ENCODE measurements around the gene HAO1. TPM values are rescaled to one million over a fixed set of nuclear protein-coding genes. Genes with fewer than 3 reads are reported as not detected.

Gene HAO1
- total and polyA plus RNA-seq, 2 experiments from 2014 or later = not detected

- no peaks in the 10 kb centered on the region for H4K20me1 ChIP-seq (ENCODE audit: insufficient read depth)
- no peak overlapping the region for H3K4me2 ChIP-seq (ENCODE audit: unreplicated experiment)
- H3K36me3 ChIP-seq (ENCODE audit: low read depth) = peaks cover 7% of the 10 kb centered on the region; the same call in 1 of the 2 replicates
- H3K79me2 ChIP-seq (ENCODE audit: insufficient read depth) = no peaks in the 10 kb centered on the region
- H3K4me3 ChIP-seq = no peak overlapping the region
- no peak overlapping the region for H3K27ac ChIP-seq
- 82 to 87% methylated on average over 10 of the region's 10 CpGs for WGBS, 2 experiments (ENCODE audit: low coverage in 1 of 2, low lambda C conversion rate in 2 of 2, missing lambda C conversion rate in 2 of 2)
- H3K9me3 ChIP-seq (ENCODE audit: low read depth) = no peaks in the 10 kb centered on the region
- peak; percentile 35 for DNase-seq
- no peaks in the 10 kb centered on the region for H3K4me1 ChIP-seq (ENCODE audit: insufficient read depth)
- no peaks in the 10 kb centered on the region for H3K9me2 ChIP-seq (ENCODE audit: insufficient read depth)
- no peaks in the 10 kb centered on the region for H3F3A ChIP-seq (ENCODE audit: insufficient read depth)
- H2AFZ ChIP-seq = no peak overlapping the region
- in situ Hi-C loops (cut with MboI) = no loop called here
- no peaks in the 10 kb centered on the region for H3K27me3 ChIP-seq (replicated peaks; ENCODE audit: insufficient read depth)
- H3K9ac ChIP-seq = no peak overlapping the region
- TF ChIP-seq EZH2phosphoT487 (IDR thresholded peaks at IDR 0.05; ENCODE audit: insufficient read depth, low read depth) (no peak), EZH2 (IDR thresholded peaks at IDR 0.05; ENCODE audit: insufficient read depth, poor library complexity, severe bottlenecking) (no peak)
These were observed 40.2 kb upstream of the HAO1 start for GRCh38 chr20:7980332-7981046.

DNA sequence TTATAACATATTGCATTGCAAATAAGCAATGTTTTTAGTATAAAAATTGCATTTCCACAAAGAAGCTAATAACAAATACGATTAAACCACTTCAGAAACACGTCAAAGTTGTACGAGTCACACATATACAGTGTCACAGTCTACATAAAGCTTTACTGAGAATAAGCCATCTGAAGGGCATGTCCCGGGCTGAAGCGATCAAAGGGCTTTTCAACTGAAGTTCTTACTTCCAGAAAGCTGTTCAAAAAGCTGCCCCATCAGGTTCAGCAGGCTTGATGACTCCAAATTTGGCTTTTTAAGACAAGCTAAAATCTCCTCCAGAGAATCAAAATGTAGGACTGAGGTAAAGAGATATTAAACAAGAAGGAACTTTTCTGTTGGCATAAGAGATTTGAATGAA, 37.5 kb upstream of the HAO1 start:
- Histone ChIP-seq H3K27ac (no peak overlapping the region), H3K9ac (no peak overlapping the region), H3K4me1 (ENCODE audit: insufficient read depth) (no peaks in the 10 kb centered on the region), H3K9me3 (ENCODE audit: low read depth) (no peaks in the 10 kb centered on the region), H3K36me3 (ENCODE audit: low read depth) (peaks cover 7% of the 10 kb centered on the region; the same call in 1 of the 2 replicates), H4K20me1 (ENCODE audit: insufficient read depth) (no peaks in the 10 kb centered on the region), H3K4me2 (ENCODE audit: unreplicated experiment) (no peak overlapping the region), H3K79me2 (ENCODE audit: insufficient read depth) (no peaks in the 10 kb centered on the region), H3K9me2 (ENCODE audit: insufficient read depth) (no peaks in the 10 kb centered on the region), H3F3A (ENCODE audit: insufficient read depth) (no peaks in the 10 kb centered on the region), H3K27me3 (replicated peaks; ENCODE audit: insufficient read depth) (no peaks in the 10 kb centered on the region), H3K4me3 (no peak overlapping the region), H2AFZ (no peak overlapping the region)
- TF ChIP-seq EZH2phosphoT487 (IDR thresholded peaks at IDR 0.05; ENCODE audit: insufficient read depth, low read depth) (no peak), EZH2 (IDR thresholded peaks at IDR 0.05; ENCODE audit: insufficient read depth, poor library complexity, severe bottlenecking) (no peak)
- WGBS, 2 experiments (ENCODE audit: low coverage in 1 of 2, low lambda C conversion rate in 2 of 2, missing lambda C conversion rate in 2 of 2) = 99% methylated on average over 5 of the region's 5 CpGs
- in situ Hi-C loops (cut with MboI) = no loop called here
- DNase-seq = no peak

- H3K9me3 ChIP-seq (ENCODE audit: low read depth) = no peaks in the 10 kb centered on the region
- H3K79me2 ChIP-seq (ENCODE audit: insufficient read depth) = no peaks in the 10 kb centered on the region
- in situ Hi-C loops (cut with MboI) = no loop called here
- H3F3A ChIP-seq (ENCODE audit: insufficient read depth) = no peaks in the 10 kb centered on the region
- H3K4me1 ChIP-seq (ENCODE audit: insufficient read depth) = 0 out of 2 replicates have a peak, but pooled peaks cover 12% of the 10 kb centered on the region
- WGBS, 2 experiments (ENCODE audit: low coverage in 1 of 2, low lambda C conversion rate in 2 of 2, missing lambda C conversion rate in 2 of 2) = 59 to 60% methylated on average over 9 of the region's 9 CpGs
- peak; percentile 20 for DNase-seq
- H4K20me1 ChIP-seq (ENCODE audit: insufficient read depth) = no peaks in the 10 kb centered on the region
- H3K9me2 ChIP-seq (ENCODE audit: insufficient read depth) = no peaks in the 10 kb centered on the region
- H3K36me3 ChIP-seq (ENCODE audit: low read depth) = peaks cover 7% of the 10 kb centered on the region; the same call in 1 of the 2 replicates
- no peak overlapping the region for H3K27ac ChIP-seq
- no peak overlapping the region for H2AFZ ChIP-seq
- no peak overlapping the region for H3K4me3 ChIP-seq
- H3K27me3 ChIP-seq (replicated peaks; ENCODE audit: insufficient read depth) = no peaks in the 10 kb centered on the region
- TF ChIP-seq EZH2phosphoT487 (IDR thresholded peaks at IDR 0.05; ENCODE audit: insufficient read depth, low read depth) (no peak), EZH2 (IDR thresholded peaks at IDR 0.05; ENCODE audit: insufficient read depth, poor library complexity, severe bottlenecking) (no peak)
- H3K4me2 ChIP-seq (ENCODE audit: unreplicated experiment) = no peak overlapping the region
- no peak overlapping the region for H3K9ac ChIP-seq
These were observed 35.7 kb upstream of the HAO1 start for GRCh38 chr20:7975851-7976414.

GRCh38 chr20:7974785-7975435, 34.7 kb upstream of the HAO1 start:
- no peak overlapping the region for H3K4me2 ChIP-seq (ENCODE audit: unreplicated experiment)
- 0 out of 2 replicates have a peak, but pooled peaks cover 12% of the 10 kb centered on the region for H3K4me1 ChIP-seq (ENCODE audit: insufficient read depth)
- H3K9me3 ChIP-seq (ENCODE audit: low read depth) = no peaks in the 10 kb centered on the region
- 90 to 91% methylated on average over 4 of the region's 4 CpGs for WGBS, 2 experiments (ENCODE audit: low coverage in 1 of 2, low lambda C conversion rate in 2 of 2, missing lambda C conversion rate in 2 of 2)
- no peaks in the 10 kb centered on the region for H3F3A ChIP-seq (ENCODE audit: insufficient read depth)
- H3K9me2 ChIP-seq (ENCODE audit: insufficient read depth) = no peaks in the 10 kb centered on the region
- in situ Hi-C loops (cut with MboI) = no loop called here
- TF ChIP-seq EZH2 (IDR thresholded peaks at IDR 0.05; ENCODE audit: insufficient read depth, poor library complexity, severe bottlenecking) (no peak), EZH2phosphoT487 (IDR thresholded peaks at IDR 0.05; ENCODE audit: insufficient read depth, low read depth) (no peak)
- no peak for DNase-seq
- no peaks in the 10 kb centered on the region for H3K79me2 ChIP-seq (ENCODE audit: insufficient read depth)
- no peaks in the 10 kb centered on the region for H4K20me1 ChIP-seq (ENCODE audit: insufficient read depth)
- no peaks in the 10 kb centered on the region for H3K27me3 ChIP-seq (replicated peaks; ENCODE audit: insufficient read depth)
- H3K4me3 ChIP-seq = no peak overlapping the region
- H3K9ac ChIP-seq = no peak overlapping the region
- no peak overlapping the region for H2AFZ ChIP-seq
- H3K36me3 ChIP-seq (ENCODE audit: low read depth) = peaks cover 2% of the 10 kb centered on the region; the same call in 1 of the 2 replicates
- H3K27ac ChIP-seq = no peak overlapping the region
